HG02642 (cell line): ENCODE measurements around the gene B3GALNT1.
A peak's percentile ranks its signal among the peaks of the same experiment; 100 is the strongest.

Experiments used
- ATAC-seq: cut with Tn5 transposase; IDR thresholded peaks from one replicate; pipeline ENCODE4 v1.9.1; 2021; ENCODE audit warnings: mild to moderate bottlenecking; ENCODE audit not compliant: unreplicated experiment, poor library complexity

Gene B3GALNT1

GRCh38 chr3:161104561-161105551 lies at the start of gene B3GALNT1:
Gene B3GALNT1 (minus strand): TSS chr3:161105349. CDS start chr3:161086754, 18,595 bp downstream.
- peak; percentile 84 for ATAC-seq

- no peak for ATAC-seq
Observed at GRCh38 chr3:161153480-161153879, 48.3 kb upstream of the B3GALNT1 start.

GRCh38 chr3:161150001-161150525 lies 44.9 kb upstream of the B3GALNT1 start:
- no peak for ATAC-seq

- no peak for ATAC-seq
Observed at GRCh38 chr3:161149529-161149928, 44.4 kb upstream of the B3GALNT1 start.

GRCh38 chr3:161148832-161149475 lies 43.8 kb upstream of the B3GALNT1 start:
- ATAC-seq = no peak

- no peak for ATAC-seq
Observed at GRCh38 chr3:161142486-161142885, 37.3 kb upstream of the B3GALNT1 start.

- ATAC-seq = no peak
Observed at GRCh38 chr3:161139686-161140085, 34.5 kb upstream of the B3GALNT1 start.

- ATAC-seq = no peak
Observed at GRCh38 chr3:161137260-161137659, 32.1 kb upstream of the B3GALNT1 start.

- ATAC-seq = no peak
Observed at GRCh38 chr3:161132391-161132790, 27.2 kb upstream of the B3GALNT1 start.

GRCh38 chr3:161126495-161126894 lies 21.3 kb upstream of the B3GALNT1 start:
- no peak for ATAC-seq

- no peak for ATAC-seq
Observed at GRCh38 chr3:161117646-161118045, 12.5 kb upstream of the B3GALNT1 start.

GRCh38 chr3:161108840-161109239 lies 3.7 kb upstream of the B3GALNT1 start:
- no peak for ATAC-seq

GRCh38 chr3:161107311-161107710 lies 2.2 kb upstream of the B3GALNT1 start:
- no peak for ATAC-seq

GRCh38 chr3:161103776-161104385 lies 1.3 kb downstream of the B3GALNT1 start:
- ATAC-seq = no peak

- ATAC-seq = no peak
Observed at GRCh38 chr3:161101609-161102008, 3.5 kb downstream of the B3GALNT1 start.

GRCh38 chr3:161100994-161101393 lies 4.2 kb downstream of the B3GALNT1 start:
- ATAC-seq = no peak

GRCh38 chr3:161096771-161097367 lies 8.3 kb downstream of the B3GALNT1 start:
- no peak for ATAC-seq

- no peak for ATAC-seq
Observed at GRCh38 chr3:161093895-161094294, 11.3 kb downstream of the B3GALNT1 start.

- ATAC-seq = no peak
Observed at GRCh38 chr3:161084277-161084676, 20.9 kb downstream of the B3GALNT1 start.

GRCh38 chr3:161083131-161083530 lies 22.0 kb downstream of the B3GALNT1 start:
- ATAC-seq = no peak
